ENCODE measurements around the gene EXOC4. TPM values are rescaled to one million over a fixed set of nuclear protein-coding genes. Genes with fewer than 3 reads are reported as not detected.

The EXOC4 gene
- total RNA-seq, 2 experiments from 2014 or later, result 58.0 to 59.9 TPM

DNA sequence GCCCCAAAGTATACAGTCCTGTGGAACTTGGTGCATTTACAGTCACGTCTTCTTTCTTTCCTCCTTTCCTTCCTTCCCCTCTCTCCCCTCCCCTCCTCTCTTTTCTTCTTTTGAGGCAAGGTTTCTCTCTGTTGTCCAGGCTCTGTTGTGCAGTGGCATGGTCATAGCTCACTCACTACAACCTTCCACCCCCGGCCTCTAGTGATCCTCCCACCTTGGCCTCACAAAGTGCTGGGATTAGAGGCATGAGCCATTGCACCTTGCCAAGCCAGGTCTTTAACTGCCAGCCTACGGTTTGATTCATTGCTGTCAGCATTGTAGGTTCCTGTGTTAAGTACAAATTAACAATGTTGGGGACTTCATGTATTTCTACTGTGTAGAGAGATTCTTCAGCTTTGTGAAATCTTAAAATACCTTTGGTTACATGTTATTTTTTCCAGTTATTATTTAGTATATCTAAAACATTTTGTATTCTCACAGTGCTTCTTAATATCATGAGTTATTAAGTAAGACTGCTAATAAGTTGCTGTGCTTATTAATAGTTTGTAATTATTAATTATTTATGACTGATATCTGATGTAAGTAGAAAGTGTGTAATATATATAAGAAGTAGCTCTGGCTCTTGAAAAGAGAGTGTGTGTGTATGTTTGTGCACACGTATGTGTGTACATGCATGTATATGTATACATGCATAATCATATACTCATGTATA, 320.8 kb downstream of the EXOC4 start:
- Mint-ChIP-seq H3K27ac (no peak overlapping the region), H3K9me3 (no peaks in the 10 kb centered on the region), H3K4me3 (no peak overlapping the region), H3K36me3 (ENCODE audit: low read depth) (peaks cover 3% of the 10 kb centered on the region), H3K27me3 (no peaks in the 10 kb centered on the region), H3K4me1 (ENCODE audit: low read depth) (peaks cover 11% of the 10 kb centered on the region)
- intact Hi-C loops (cut with DNase I, micrococcal nuclease), result no loop called here
- Histone ChIP-seq H3K9me3 (ENCODE audit: control insufficient read depth in 1 of 2, insufficient read depth in 1 of 2, low read length in 2 of 2) (no peaks in the 10 kb centered on the region), H3K36me3 (ENCODE audit: insufficient read depth, low read length) (no peaks in the 10 kb centered on the region), H3K4me3 (ENCODE audit: low read length) (no peak overlapping the region), H3K27me3 (ENCODE audit: control insufficient read depth in 1 of 2, insufficient read depth in 2 of 2, low read length in 2 of 2) (no peaks in the 10 kb centered on the region), H3K4me1 (ENCODE audit: insufficient read depth, low read length) (no peaks in the 10 kb centered on the region), H3K27ac (ENCODE audit: low read depth in 1 of 2, low read length in 2 of 2) (no peak overlapping the region)
- ChIA-PET POLR2A (no interaction called here), CTCF (no interaction called here)
- ATAC-seq (ENCODE audit: poor library complexity) (no peak), DNase-seq (no peak)
- TF ChIP-seq, protein P1, sequence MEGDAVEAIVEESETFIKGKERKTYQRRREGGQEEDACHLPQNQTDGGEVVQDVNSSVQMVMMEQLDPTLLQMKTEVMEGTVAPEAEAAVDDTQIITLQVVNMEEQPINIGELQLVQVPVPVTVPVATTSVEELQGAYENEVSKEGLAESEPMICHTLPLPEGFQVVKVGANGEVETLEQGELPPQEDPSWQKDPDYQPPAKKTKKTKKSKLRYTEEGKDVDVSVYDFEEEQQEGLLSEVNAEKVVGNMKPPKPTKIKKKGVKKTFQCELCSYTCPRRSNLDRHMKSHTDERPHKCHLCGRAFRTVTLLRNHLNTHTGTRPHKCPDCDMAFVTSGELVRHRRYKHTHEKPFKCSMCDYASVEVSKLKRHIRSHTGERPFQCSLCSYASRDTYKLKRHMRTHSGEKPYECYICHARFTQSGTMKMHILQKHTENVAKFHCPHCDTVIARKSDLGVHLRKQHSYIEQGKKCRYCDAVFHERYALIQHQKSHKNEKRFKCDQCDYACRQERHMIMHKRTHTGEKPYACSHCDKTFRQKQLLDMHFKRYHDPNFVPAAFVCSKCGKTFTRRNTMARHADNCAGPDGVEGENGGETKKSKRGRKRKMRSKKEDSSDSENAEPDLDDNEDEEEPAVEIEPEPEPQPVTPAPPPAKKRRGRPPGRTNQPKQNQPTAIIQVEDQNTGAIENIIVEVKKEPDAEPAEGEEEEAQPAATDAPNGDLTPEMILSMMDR (IDR thresholded peaks at IDR 0.05), result no peak

DNA sequence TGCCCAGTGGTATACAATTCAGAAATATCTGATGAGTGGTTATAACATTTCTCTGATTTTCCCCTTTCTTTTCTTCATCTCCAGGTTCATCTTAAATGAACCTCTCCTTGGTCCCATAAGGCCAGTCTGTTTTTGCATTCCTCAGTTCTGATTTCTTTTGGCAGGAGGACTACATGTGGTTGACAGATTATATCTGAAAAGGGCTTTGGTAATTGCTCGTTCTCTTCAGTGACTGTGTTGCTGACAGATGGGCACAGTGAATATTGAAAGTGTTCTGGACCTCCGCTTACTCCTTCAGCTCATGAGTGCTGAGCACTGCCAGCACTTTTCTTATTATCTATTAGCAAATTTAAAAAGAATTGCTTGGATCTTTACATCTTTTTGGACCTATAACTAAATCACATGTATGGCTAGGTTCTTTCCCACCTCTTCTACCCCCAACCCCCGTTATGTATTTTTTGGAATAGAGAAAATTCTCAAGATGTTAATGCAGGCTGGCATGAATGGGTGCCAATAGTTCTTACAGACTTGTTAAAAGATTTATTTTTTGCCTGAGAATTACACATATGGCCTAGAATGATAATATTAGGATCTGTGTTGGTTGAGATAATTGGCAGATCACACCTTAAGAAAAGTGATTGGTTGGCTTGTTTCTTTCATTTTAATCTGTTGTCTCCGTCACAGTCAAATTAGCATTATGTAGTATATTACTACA, 323.0 kb downstream of the EXOC4 start:
- H3K9me3 Mint-ChIP-seq, result no peaks in the 10 kb centered on the region
- peaks cover 11% of the 10 kb centered on the region for H3K4me1 Mint-ChIP-seq (ENCODE audit: low read depth)
- Histone ChIP-seq H3K27me3 (ENCODE audit: control insufficient read depth in 1 of 2, insufficient read depth in 2 of 2, low read length in 2 of 2) (no peaks in the 10 kb centered on the region), H3K4me1 (ENCODE audit: insufficient read depth, low read length) (no peaks in the 10 kb centered on the region), H3K27ac (ENCODE audit: low read depth in 1 of 2, low read length in 2 of 2) (no peak overlapping the region), H3K4me3 (ENCODE audit: low read length) (no peak overlapping the region), H3K36me3 (ENCODE audit: insufficient read depth, low read length) (peaks cover 2% of the 10 kb centered on the region), H3K9me3 (ENCODE audit: control insufficient read depth in 1 of 2, insufficient read depth in 1 of 2, low read length in 2 of 2) (no peaks in the 10 kb centered on the region)
- H3K4me3 Mint-ChIP-seq, result no peak overlapping the region
- intact Hi-C loops (cut with DNase I, micrococcal nuclease), result no loop called here
- H3K27ac Mint-ChIP-seq, result no peak overlapping the region
- ChIA-PET POLR2A (no interaction called here), CTCF (no interaction called here)
- H3K36me3 Mint-ChIP-seq (ENCODE audit: low read depth), result peaks cover 20% of the 10 kb centered on the region
- TF ChIP-seq, protein P1 (IDR thresholded peaks at IDR 0.05), result no peak
- ATAC-seq (ENCODE audit: poor library complexity) (no peak), DNase-seq (no peak)
- no peaks in the 10 kb centered on the region for H3K27me3 Mint-ChIP-seq

GRCh38 chr7:133576612-133577168, 323.8 kb downstream of the EXOC4 start:
- peaks cover 24% of the 10 kb centered on the region for H3K36me3 Mint-ChIP-seq (ENCODE audit: low read depth)
- H3K4me3 Mint-ChIP-seq, result no peak overlapping the region
- H3K4me1 ChIP-seq (ENCODE audit: insufficient read depth, low read length), result no peaks in the 10 kb centered on the region
- TF ChIP-seq, protein P1 (IDR thresholded peaks at IDR 0.05), result no peak
- no peak overlapping the region for H3K27ac Mint-ChIP-seq
- POLR2A ChIA-PET, result no interaction called here
- peaks cover 11% of the 10 kb centered on the region for H3K4me1 Mint-ChIP-seq (ENCODE audit: low read depth)
- H3K36me3 ChIP-seq (ENCODE audit: insufficient read depth, low read length), result peaks cover 5% of the 10 kb centered on the region
- CTCF ChIA-PET, result no interaction called here
- H3K4me3 ChIP-seq (ENCODE audit: low read length), result no peak overlapping the region
- no peaks in the 10 kb centered on the region for H3K9me3 Mint-ChIP-seq
- intact Hi-C loops (cut with DNase I, micrococcal nuclease), result no loop called here
- no peaks in the 10 kb centered on the region for H3K9me3 ChIP-seq (ENCODE audit: control insufficient read depth in 1 of 2, insufficient read depth in 1 of 2, low read length in 2 of 2)
- H3K27me3 ChIP-seq (ENCODE audit: control insufficient read depth in 1 of 2, insufficient read depth in 2 of 2, low read length in 2 of 2), result no peaks in the 10 kb centered on the region
- ATAC-seq (ENCODE audit: poor library complexity) (no peak), DNase-seq (no peak)
- no peak overlapping the region for H3K27ac ChIP-seq (ENCODE audit: low read depth in 1 of 2, low read length in 2 of 2)
- H3K27me3 Mint-ChIP-seq, result no peaks in the 10 kb centered on the region
